Caco-2 (cell line): ENCODE data around the gene IL19. TPM values are rescaled to one million over a fixed set of nuclear protein-coding genes. Genes with fewer than 3 reads are reported as not detected.

Experiments
- BruUV-seq: library from RNA; stranded (reverse); fragments of 400-500 nt; replicated peaks from 2 replicates; lab custom pipeline; 2021; lab: Mats Ljungman, UMichigan
- CTCF ChIA-PET: fragments of 300-600 bp; sonication (Branson Sonifier 250); formaldehyde crosslinking; loops from one replicate; lab custom pipeline; 2022; ENCODE audit warnings: antibody characterized with exemption; lab: Charles Lee
- POLR2A ChIA-PET: fragments of 300-600 bp; sonication (Branson Sonifier 250); formaldehyde crosslinking; loops from one replicate; lab custom pipeline; 2022; ENCODE audit warnings: antibody characterized with exemption; lab: Charles Lee
- DNase-seq, 2 experiments: peaks; one replicate each; pipeline versions ENCODE4 v3.0.0 to v3.0.0-alpha.2; 2020 to 2022
- H3K27me3 ChIP-seq: replicated peaks from 2 replicates; pipeline ENCODE4 v1.6.0; 2011; ENCODE audit warnings: low read length; ENCODE audit not compliant: control insufficient read depth, insufficient read depth
- H3K36me3 ChIP-seq: 2 replicates; pipeline ENCODE4 v1.5.1; 2011; ENCODE audit warnings: low read length; ENCODE audit not compliant: control insufficient read depth, insufficient read depth
- H3K4me1 ChIP-seq: fragments of 250-450 bp; sonication (Bioruptor Pico); 2 replicates; pipeline ENCODE4 v1.5.1; 2020; ENCODE audit warnings: mild to moderate bottlenecking
- H3K4me3 ChIP-seq: 2 replicates; pipeline ENCODE4 v1.5.1; 2011; ENCODE audit warnings: low read depth, mild to moderate bottlenecking, control low read depth, low read length
- H3K9me3 ChIP-seq: fragments of 250-450 bp; sonication (Bioruptor Pico); 2 replicates; pipeline ENCODE4 v1.5.1; 2020; ENCODE audit warnings: mild to moderate bottlenecking, moderate library complexity
- H3K27ac Mint-ChIP-seq: one replicate; pipeline ENCODE4 v1.8.0; 2022; ENCODE audit warnings: mixed read lengths; ENCODE audit not compliant: unreplicated experiment
- H3K27me3 Mint-ChIP-seq: one replicate; pipeline ENCODE4 v1.8.0; 2022; ENCODE audit warnings: mixed read lengths; ENCODE audit not compliant: insufficient read depth, unreplicated experiment
- H3K36me3 Mint-ChIP-seq: one replicate; pipeline ENCODE4 v1.8.0; 2022; ENCODE audit warnings: mild to moderate bottlenecking, mixed read lengths; ENCODE audit not compliant: insufficient read depth, unreplicated experiment
- H3K4me1 Mint-ChIP-seq: one replicate; pipeline ENCODE4 v1.8.0; 2022; ENCODE audit warnings: low read depth, mixed read lengths; ENCODE audit not compliant: unreplicated experiment
- H3K4me3 Mint-ChIP-seq: one replicate; pipeline ENCODE4 v1.8.0; 2022; ENCODE audit warnings: mild to moderate bottlenecking, moderate library complexity, mixed read lengths; ENCODE audit not compliant: unreplicated experiment
- H3K9me3 Mint-ChIP-seq: one replicate; pipeline ENCODE4 v1.8.0; 2022; ENCODE audit warnings: mixed read lengths; ENCODE audit not compliant: unreplicated experiment
- CTCF ChIP-seq, 2 experiments: fragments of 200-600 bp in 1 of 2; IDR thresholded peaks; 1 replicate in 1 of 2; 2 replicates in 1 of 2; pipeline versions ENCODE4 v1.5.1 to v1.8.0; 2011 to 2022; ENCODE audit warnings: antibody characterized with exemption in 1 of 2, control low read depth in 1 of 2, inconsistent platforms in 1 of 2, low read depth in 1 of 2, low read length in 1 of 2, mild to moderate bottlenecking in 1 of 2, moderate library complexity in 1 of 2; ENCODE audit not compliant: insufficient read depth in 1 of 2, severe bottlenecking in 1 of 2, unreplicated experiment in 1 of 2
- intact Hi-C: fragments of 100-400 bp; cut with micrococcal nuclease; formaldehyde crosslinking; loops from one replicate; pipeline ENCODE4 v1.10.0; 2022; ENCODE audit not compliant: unreplicated experiment
- total RNA-seq: library from RNA; stranded (reverse); gene quantifications from 2 replicates; pipeline ENCODE4 v1.2.3, GENCODE V29; 2022

The IL19 gene
- total RNA-seq, 1 experiment from 2014 or later = not detected

- H3K36me3 Mint-ChIP-seq = no peaks in the 10 kb centered on the region
- H3K27ac Mint-ChIP-seq = no peak overlapping the region
- intact Hi-C loops = no loop called here
- ChIA-PET CTCF (no interaction called here), POLR2A (no interaction called here)
- no TSS peak for BruUV-seq
- Histone ChIP-seq H3K27me3 (no peaks in the 10 kb centered on the region), H3K9me3 (no peaks in the 10 kb centered on the region), H3K4me3 (no peak overlapping the region), H3K4me1 (no peaks in the 10 kb centered on the region), H3K36me3 (no peaks in the 10 kb centered on the region)
- no peaks in the 10 kb centered on the region for H3K9me3 Mint-ChIP-seq
- peaks cover 5% of the 10 kb centered on the region for H3K27me3 Mint-ChIP-seq
- H3K4me1 Mint-ChIP-seq = no peaks in the 10 kb centered on the region
- H3K4me3 Mint-ChIP-seq = no peak overlapping the region
- DNase-seq = no peak
- no peak for TF ChIP-seq CTCF (IDR thresholded peaks at IDR 0.05; ENCODE audit: insufficient read depth in 1 of 2, low read depth in 1 of 2, low read length in 1 of 2, severe bottlenecking in 1 of 2, unreplicated experiment in 1 of 2)
These were observed 44.3 kb downstream of the IL19 start for GRCh38 chr1:206814716-206815341.

GRCh38 chr1:206816390-206817287 lies 46.1 kb downstream of the IL19 start:
- Mint-ChIP-seq H3K4me1 (no peaks in the 10 kb centered on the region), H3K9me3 (no peaks in the 10 kb centered on the region), H3K4me3 (no peak overlapping the region), H3K27ac (no peak overlapping the region), H3K27me3 (peaks cover 9% of the 10 kb centered on the region), H3K36me3 (no peaks in the 10 kb centered on the region)
- BruUV-seq = no TSS peak
- Histone ChIP-seq H3K36me3 (no peaks in the 10 kb centered on the region), H3K4me1 (no peaks in the 10 kb centered on the region), H3K9me3 (no peaks in the 10 kb centered on the region), H3K27me3 (no peaks in the 10 kb centered on the region), H3K4me3 (no peak overlapping the region)
- intact Hi-C loops = no loop called here
- no peak for DNase-seq
- TF ChIP-seq CTCF (IDR thresholded peaks at IDR 0.05; ENCODE audit: insufficient read depth in 1 of 2, low read depth in 1 of 2, low read length in 1 of 2, severe bottlenecking in 1 of 2, unreplicated experiment in 1 of 2) = no peak
- ChIA-PET POLR2A (no interaction called here), CTCF (interaction anchor here (0.6 kb wide), 1 partner anchor 178 kb away, joined by 3 read pairs; no protein-coding TSS in a partner anchor)

GRCh38 chr1:206821493-206821892 lies 50.9 kb downstream of the IL19 start:
- no peak for TF ChIP-seq CTCF (IDR thresholded peaks at IDR 0.05; ENCODE audit: insufficient read depth in 1 of 2, low read depth in 1 of 2, low read length in 1 of 2, severe bottlenecking in 1 of 2, unreplicated experiment in 1 of 2)
- no peak overlapping the region for H3K4me3 ChIP-seq
- intact Hi-C loops = no loop called here
- BruUV-seq = no TSS peak
- CTCF ChIA-PET = no interaction called here
- no peak for DNase-seq
- H3K27me3 ChIP-seq = no peaks in the 10 kb centered on the region
- H3K9me3 Mint-ChIP-seq = no peaks in the 10 kb centered on the region
- peaks cover 10% of the 10 kb centered on the region for H3K27me3 Mint-ChIP-seq
- H3K36me3 Mint-ChIP-seq = no peaks in the 10 kb centered on the region
- no peaks in the 10 kb centered on the region for H3K36me3 ChIP-seq
- H3K9me3 ChIP-seq = no peaks in the 10 kb centered on the region
- H3K4me1 ChIP-seq = no peaks in the 10 kb centered on the region
- POLR2A ChIA-PET = no interaction called here
- H3K4me1 Mint-ChIP-seq = no peaks in the 10 kb centered on the region
- H3K27ac Mint-ChIP-seq = no peak overlapping the region
- no peak overlapping the region for H3K4me3 Mint-ChIP-seq
